PC-9 (cell line): ENCODE measurements around the gene DRAXIN. TPM values are rescaled to one million over a fixed set of nuclear protein-coding genes. Genes with fewer than 3 reads are reported as not detected.

Experiments used
- BruUV-seq: library from RNA; stranded (reverse); fragments of 400-500 nt; replicated peaks from 2 replicates; lab custom pipeline; 2021; lab: Mats Ljungman, UMichigan
- CTCF ChIA-PET: fragments of 300-600 bp; sonication (Branson Sonifier 250); formaldehyde crosslinking; loops from one replicate; lab custom pipeline; 2022; ENCODE audit warnings: antibody characterized with exemption; lab: Charles Lee
- POLR2A ChIA-PET: fragments of 300-600 bp; sonication (Branson Sonifier 250); formaldehyde crosslinking; loops from one replicate; lab custom pipeline; 2022; ENCODE audit warnings: antibody characterized with exemption; ENCODE audit not compliant: unreplicated experiment; lab: Charles Lee
- DNase-seq, 2 experiments: peaks; one replicate each; pipeline versions ENCODE4 v3.0.0 to v3.0.0-alpha.2; 2015 to 2022; ENCODE audit warnings: mixed read lengths in 1 of 2
- H2AFZ ChIP-seq: fragments of 200-600 bp; sonication (generic); 2 replicates; pipeline ENCODE4 v1.8.1; 2017; ENCODE audit warnings: antibody characterized with exemption
- H3F3A ChIP-seq: fragments of 200-600 bp; sonication (generic); 2 replicates; pipeline ENCODE4 v1.8.1; 2017; ENCODE audit warnings: antibody characterized with exemption, mild to moderate bottlenecking, low read depth; ENCODE audit not compliant: insufficient read depth
- H3K27ac ChIP-seq: fragments of 200-600 bp; sonication (generic); 2 replicates; pipeline ENCODE4 v1.6.1; 2016; ENCODE audit warnings: mixed run types
- H3K27me3 ChIP-seq: fragments of 200-600 bp; sonication (generic); 2 replicates; pipeline ENCODE4 v1.6.1; 2016; ENCODE audit warnings: low read depth, mixed run types; ENCODE audit not compliant: insufficient read depth
- H3K36me3 ChIP-seq: fragments of 200-600 bp; sonication (generic); 2 replicates; pipeline ENCODE4 v1.6.1; 2016; ENCODE audit warnings: low read depth, mixed run types
- H3K4me1 ChIP-seq: fragments of 200-600 bp; sonication (generic); replicated peaks from 2 replicates; pipeline ENCODE4 v1.6.1; 2016; ENCODE audit warnings: mixed run types; ENCODE audit not compliant: insufficient read depth
- H3K4me2 ChIP-seq: fragments of 200-600 bp; sonication (generic); 2 replicates; pipeline ENCODE4 v1.6.1; 2017; ENCODE audit warnings: mixed run types
- H3K4me3 ChIP-seq: fragments of 200-600 bp; sonication (generic); 2 replicates; pipeline ENCODE4 v1.6.1; 2016; ENCODE audit warnings: mixed run types
- H3K79me2 ChIP-seq: fragments of 200-600 bp; sonication (generic); 2 replicates; pipeline ENCODE4 v1.6.1; 2017; ENCODE audit warnings: low read depth, mixed run types
- H3K9me2 ChIP-seq: fragments of 200-600 bp; sonication (generic); 2 replicates; pipeline ENCODE4 v1.8.1; 2017; ENCODE audit warnings: mild to moderate bottlenecking; ENCODE audit not compliant: insufficient read depth
- H3K9me3 ChIP-seq: fragments of 200-600 bp; sonication (generic); 2 replicates; pipeline ENCODE4 v1.8.1; 2016; ENCODE audit warnings: low read depth; ENCODE audit not compliant: insufficient read depth
- H4K20me1 ChIP-seq: fragments of 200-600 bp; sonication (generic); 2 replicates; pipeline ENCODE4 v1.8.1; 2017; ENCODE audit not compliant: insufficient read depth
- EZH2 ChIP-seq: fragments of 200-600 bp; sonication (generic); IDR thresholded peaks from 2 replicates; pipeline ENCODE4 v1.8.0; 2017; ENCODE audit warnings: antibody characterized with exemption, low read depth
- intact Hi-C: fragments of 100-400 bp; cut with micrococcal nuclease; formaldehyde crosslinking; loops from one replicate; pipeline ENCODE4 v1.10.0; 2022; ENCODE audit not compliant: unreplicated experiment
- total RNA-seq: library from RNA; stranded (reverse); gene quantifications from 2 replicates; pipeline ENCODE4 v1.2.3, GENCODE V29; 2021
- TF ChIP-seq, protein P1 (sequence below): fragments of 200-600 bp; sonication (generic); conservative IDR thresholded peaks from 2 replicates; pipeline ENCODE4 v1.6.1; 2017; ENCODE audit warnings: mixed run types, antibody characterized with exemption, mild to moderate bottlenecking, moderate library complexity

DRAXIN gene
- total RNA-seq, 1 experiment from 2014 or later, result not detected

DNA sequence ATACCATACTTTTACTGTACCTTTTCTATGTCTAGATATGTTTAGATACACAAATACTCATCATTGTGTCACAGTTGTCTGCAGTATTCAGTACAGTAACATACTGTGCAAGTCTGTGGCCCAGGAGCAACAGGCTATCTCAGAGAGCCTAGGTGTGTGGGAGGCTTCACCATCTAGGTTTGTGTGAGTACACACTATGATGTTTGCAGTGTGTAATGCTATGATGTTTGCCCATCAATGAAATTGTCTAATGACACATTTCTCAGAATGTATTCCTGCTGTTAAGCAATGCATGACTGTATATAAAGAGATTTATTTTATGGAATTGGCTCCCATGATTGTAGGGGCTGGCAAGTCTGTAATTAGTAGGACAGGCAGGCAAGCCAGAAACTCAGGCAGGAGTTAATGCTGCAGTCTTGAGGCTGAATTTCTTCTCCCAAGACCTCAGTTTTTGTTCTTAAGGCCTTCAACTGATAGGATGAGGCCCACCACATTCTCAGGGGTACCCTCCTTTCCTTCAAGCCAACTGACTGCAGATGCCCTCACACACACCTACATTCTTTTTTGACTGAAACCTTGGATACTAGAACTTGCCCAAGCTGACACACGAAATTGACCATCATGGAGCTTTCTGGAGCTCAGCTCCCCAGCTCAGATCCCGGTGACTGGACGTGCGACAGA is 36.8 kb downstream of the DRAXIN start:
- Histone ChIP-seq H3F3A (no peaks in the 10 kb centered on the region), H3K4me1 (no peaks in the 10 kb centered on the region), H3K4me3 (no peak overlapping the region), H3K9me2 (no peaks in the 10 kb centered on the region), H2AFZ (no peak overlapping the region), H3K27ac (no peak overlapping the region), H3K4me2 (no peak overlapping the region), H3K27me3 (no peaks in the 10 kb centered on the region), H3K9me3 (no peaks in the 10 kb centered on the region), H4K20me1 (no peaks in the 10 kb centered on the region), H3K79me2 (no peaks in the 10 kb centered on the region), H3K36me3 (no peaks in the 10 kb centered on the region)
- POLR2A ChIA-PET, result no interaction called here
- no TSS peak for BruUV-seq
- intact Hi-C loops, result no loop called here
- TF ChIP-seq, protein P1, sequence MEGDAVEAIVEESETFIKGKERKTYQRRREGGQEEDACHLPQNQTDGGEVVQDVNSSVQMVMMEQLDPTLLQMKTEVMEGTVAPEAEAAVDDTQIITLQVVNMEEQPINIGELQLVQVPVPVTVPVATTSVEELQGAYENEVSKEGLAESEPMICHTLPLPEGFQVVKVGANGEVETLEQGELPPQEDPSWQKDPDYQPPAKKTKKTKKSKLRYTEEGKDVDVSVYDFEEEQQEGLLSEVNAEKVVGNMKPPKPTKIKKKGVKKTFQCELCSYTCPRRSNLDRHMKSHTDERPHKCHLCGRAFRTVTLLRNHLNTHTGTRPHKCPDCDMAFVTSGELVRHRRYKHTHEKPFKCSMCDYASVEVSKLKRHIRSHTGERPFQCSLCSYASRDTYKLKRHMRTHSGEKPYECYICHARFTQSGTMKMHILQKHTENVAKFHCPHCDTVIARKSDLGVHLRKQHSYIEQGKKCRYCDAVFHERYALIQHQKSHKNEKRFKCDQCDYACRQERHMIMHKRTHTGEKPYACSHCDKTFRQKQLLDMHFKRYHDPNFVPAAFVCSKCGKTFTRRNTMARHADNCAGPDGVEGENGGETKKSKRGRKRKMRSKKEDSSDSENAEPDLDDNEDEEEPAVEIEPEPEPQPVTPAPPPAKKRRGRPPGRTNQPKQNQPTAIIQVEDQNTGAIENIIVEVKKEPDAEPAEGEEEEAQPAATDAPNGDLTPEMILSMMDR, result no peak
- TF ChIP-seq EZH2, result no peak
- CTCF ChIA-PET, result no interaction called here
- DNase-seq, result no peak

DNA sequence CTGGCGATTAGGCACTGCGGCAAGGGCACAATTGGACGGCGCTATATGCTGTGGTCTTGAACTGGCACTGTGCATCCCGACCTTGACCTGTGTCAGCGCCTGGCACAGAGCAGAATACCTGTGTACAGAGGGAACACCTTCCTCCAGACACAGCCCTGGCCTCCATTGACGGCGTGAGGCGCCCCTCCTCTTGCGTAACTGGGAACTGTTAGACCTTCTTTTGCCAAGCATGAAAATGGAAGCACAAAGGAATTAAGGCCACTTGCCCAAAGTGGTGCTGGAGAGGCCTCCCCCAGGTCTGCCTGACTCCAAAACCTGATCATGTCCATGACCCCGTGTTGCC is 37.6 kb downstream of the DRAXIN start:
- Histone ChIP-seq H3F3A (no peaks in the 10 kb centered on the region), H3K4me3 (no peak overlapping the region), H3K27ac (no peak overlapping the region), H3K79me2 (no peaks in the 10 kb centered on the region), H3K4me2 (no peak overlapping the region), H4K20me1 (no peaks in the 10 kb centered on the region), H3K36me3 (no peaks in the 10 kb centered on the region), H3K27me3 (no peaks in the 10 kb centered on the region), H3K9me3 (no peaks in the 10 kb centered on the region), H3K4me1 (no peaks in the 10 kb centered on the region), H2AFZ (no peak overlapping the region), H3K9me2 (no peaks in the 10 kb centered on the region)
- DNase-seq, result no peak
- no TSS peak for BruUV-seq
- TF ChIP-seq EZH2, result no peak
- TF ChIP-seq, protein P1, result no peak
- intact Hi-C loops, result no loop called here
- ChIA-PET POLR2A (no interaction called here), CTCF (no interaction called here)

DNA sequence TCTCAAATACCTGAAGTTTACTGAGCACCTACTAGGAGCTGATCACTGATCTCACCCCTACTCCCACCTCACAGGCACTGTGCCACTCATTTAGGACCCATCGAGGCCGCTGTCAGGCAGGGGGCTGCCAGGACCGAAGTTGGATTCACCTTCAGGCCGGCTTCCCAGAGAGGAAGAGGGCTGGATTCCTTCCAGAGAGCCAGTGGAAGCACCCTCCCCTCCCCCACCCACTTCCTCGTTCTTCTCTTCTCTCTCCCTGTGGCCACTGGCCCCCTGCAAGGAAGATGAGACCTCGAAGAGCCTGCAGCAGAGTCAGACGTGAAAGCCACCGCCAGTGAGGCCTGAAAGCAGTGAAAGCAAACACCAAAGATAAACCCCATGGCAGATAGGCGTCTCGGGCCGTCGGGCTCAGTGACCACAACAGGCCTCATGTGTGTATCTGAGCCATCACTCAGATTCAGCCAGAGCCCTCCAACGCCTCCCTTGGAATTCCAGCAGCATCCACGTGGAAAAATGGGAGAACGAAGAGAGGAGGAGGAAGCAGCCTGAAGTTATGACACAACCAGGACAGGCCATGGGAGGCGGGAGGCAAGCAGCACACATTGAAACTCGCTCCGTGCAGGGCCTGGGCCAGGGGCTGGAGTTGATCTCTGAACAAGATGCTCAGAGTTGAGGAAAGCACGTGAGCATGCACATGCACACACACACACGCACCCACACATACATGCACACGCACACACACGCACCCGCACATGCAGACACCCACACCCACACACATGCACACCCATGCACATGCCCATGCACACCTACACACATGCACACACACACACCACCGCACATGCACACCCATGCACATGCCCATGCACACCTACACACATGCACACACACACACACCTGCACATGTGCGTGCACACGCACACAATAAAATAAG is 38.3 kb downstream of the DRAXIN start:
- no peak for DNase-seq
- Histone ChIP-seq H3K27ac (no peak overlapping the region), H3K79me2 (no peaks in the 10 kb centered on the region), H3K27me3 (no peaks in the 10 kb centered on the region), H3F3A (no peaks in the 10 kb centered on the region), H3K9me2 (no peaks in the 10 kb centered on the region), H2AFZ (no peak overlapping the region), H3K9me3 (no peaks in the 10 kb centered on the region), H3K4me3 (no peak overlapping the region), H4K20me1 (no peaks in the 10 kb centered on the region), H3K4me1 (no peaks in the 10 kb centered on the region), H3K4me2 (no peak overlapping the region), H3K36me3 (no peaks in the 10 kb centered on the region)
- intact Hi-C loops, result loop anchor here (10.0 kb wide), 1 partner anchor 165 kb away; no protein-coding TSS in a partner anchor
- TF ChIP-seq, protein P1, result no peak
- CTCF ChIA-PET, result no interaction called here
- no TSS peak for BruUV-seq
- POLR2A ChIA-PET, result interaction anchor here (0.8 kb wide), 1 partner anchor 92 kb away, joined by 8 read pairs; no protein-coding TSS in a partner anchor
